Measurements from ENCODE around the gene RGS9. TPM values are rescaled to one million over a fixed set of nuclear protein-coding genes. Genes with fewer than 3 reads are reported as not detected.

RGS9 gene
- total and polyA plus RNA-seq, 2 experiments from 2014 or later = 12.8 to 29.6 TPM

DNA sequence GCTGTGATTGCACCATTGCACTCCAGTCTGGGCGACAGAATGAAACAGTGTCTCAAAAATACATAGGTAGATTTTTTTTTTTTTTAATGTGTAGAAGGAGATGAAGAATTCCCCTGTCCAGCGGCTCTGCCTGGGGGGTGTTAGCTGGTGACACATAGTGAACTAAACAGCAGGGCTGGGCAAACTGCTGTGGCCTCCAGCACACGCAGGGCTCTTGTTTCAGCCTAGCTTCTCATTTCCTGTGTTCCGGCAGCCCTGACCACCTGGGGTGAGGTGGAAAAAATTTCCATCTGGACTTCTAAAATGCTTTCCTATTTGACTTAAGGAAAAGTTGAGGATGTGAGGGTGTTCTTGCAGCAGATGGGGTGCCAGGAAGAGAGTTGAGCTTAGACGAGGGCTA lies 33.3 kb upstream of the RGS9 start (continued):
- no peak for TF ChIP-seq REST (IDR thresholded peaks at IDR 0.05; ENCODE audit: unreplicated experiment)

DNA sequence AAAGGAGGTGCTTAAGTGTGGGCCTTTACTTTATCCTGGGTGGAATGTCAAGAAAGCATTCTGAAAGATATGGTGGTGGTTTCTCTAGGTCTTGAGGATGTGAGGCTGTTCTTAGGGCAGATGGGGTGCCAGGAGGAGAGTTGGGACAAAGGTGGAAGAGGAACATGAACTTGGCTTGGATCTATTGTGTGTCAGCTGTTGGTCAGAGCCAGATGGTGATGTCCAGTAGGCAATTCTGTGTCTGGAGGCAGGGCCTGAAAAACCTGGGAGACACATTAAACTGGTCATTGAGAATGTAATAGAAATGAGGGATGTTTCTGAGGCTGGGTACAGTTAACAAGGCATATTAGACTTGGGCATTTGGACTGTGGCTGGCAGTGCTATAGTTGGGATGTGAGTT lies 32.6 kb upstream of the RGS9 start:
- H3K79me2 ChIP-seq (replicated peaks; ENCODE audit: insufficient read depth) = no peaks in the 10 kb centered on the region
- no peaks in the 10 kb centered on the region for H3K36me3 ChIP-seq (ENCODE audit: insufficient read depth)
- TF ChIP-seq ETS1 (IDR thresholded peaks at IDR 0.05) (no peak), CREB1 (CRISPR knock-in tag; IDR thresholded peaks at IDR 0.05; ENCODE audit: low read depth) (no peak), ZNF331 (CRISPR knock-in tag; IDR thresholded peaks at IDR 0.05; ENCODE audit: low read depth) (no peak), POLR2AphosphoS5 (IDR thresholded peaks at IDR 0.05; ENCODE audit: low read depth) (no peak), EZH2phosphoT487 (IDR thresholded peaks at IDR 0.05; ENCODE audit: unreplicated experiment) (no peak), NANOG (IDR thresholded peaks at IDR 0.05; ENCODE audit: borderline replicate concordance) (no peak), EZH2 (IDR thresholded peaks at IDR 0.05; ENCODE audit: low read depth, unreplicated experiment) (no peak), JUNB (IDR thresholded peaks at IDR 0.05; ENCODE audit: unreplicated experiment) (no peak), STAT1 (IDR thresholded peaks at IDR 0.05; ENCODE audit: unreplicated experiment) (no peak)
- TF ChIP-seq, protein P1, sequence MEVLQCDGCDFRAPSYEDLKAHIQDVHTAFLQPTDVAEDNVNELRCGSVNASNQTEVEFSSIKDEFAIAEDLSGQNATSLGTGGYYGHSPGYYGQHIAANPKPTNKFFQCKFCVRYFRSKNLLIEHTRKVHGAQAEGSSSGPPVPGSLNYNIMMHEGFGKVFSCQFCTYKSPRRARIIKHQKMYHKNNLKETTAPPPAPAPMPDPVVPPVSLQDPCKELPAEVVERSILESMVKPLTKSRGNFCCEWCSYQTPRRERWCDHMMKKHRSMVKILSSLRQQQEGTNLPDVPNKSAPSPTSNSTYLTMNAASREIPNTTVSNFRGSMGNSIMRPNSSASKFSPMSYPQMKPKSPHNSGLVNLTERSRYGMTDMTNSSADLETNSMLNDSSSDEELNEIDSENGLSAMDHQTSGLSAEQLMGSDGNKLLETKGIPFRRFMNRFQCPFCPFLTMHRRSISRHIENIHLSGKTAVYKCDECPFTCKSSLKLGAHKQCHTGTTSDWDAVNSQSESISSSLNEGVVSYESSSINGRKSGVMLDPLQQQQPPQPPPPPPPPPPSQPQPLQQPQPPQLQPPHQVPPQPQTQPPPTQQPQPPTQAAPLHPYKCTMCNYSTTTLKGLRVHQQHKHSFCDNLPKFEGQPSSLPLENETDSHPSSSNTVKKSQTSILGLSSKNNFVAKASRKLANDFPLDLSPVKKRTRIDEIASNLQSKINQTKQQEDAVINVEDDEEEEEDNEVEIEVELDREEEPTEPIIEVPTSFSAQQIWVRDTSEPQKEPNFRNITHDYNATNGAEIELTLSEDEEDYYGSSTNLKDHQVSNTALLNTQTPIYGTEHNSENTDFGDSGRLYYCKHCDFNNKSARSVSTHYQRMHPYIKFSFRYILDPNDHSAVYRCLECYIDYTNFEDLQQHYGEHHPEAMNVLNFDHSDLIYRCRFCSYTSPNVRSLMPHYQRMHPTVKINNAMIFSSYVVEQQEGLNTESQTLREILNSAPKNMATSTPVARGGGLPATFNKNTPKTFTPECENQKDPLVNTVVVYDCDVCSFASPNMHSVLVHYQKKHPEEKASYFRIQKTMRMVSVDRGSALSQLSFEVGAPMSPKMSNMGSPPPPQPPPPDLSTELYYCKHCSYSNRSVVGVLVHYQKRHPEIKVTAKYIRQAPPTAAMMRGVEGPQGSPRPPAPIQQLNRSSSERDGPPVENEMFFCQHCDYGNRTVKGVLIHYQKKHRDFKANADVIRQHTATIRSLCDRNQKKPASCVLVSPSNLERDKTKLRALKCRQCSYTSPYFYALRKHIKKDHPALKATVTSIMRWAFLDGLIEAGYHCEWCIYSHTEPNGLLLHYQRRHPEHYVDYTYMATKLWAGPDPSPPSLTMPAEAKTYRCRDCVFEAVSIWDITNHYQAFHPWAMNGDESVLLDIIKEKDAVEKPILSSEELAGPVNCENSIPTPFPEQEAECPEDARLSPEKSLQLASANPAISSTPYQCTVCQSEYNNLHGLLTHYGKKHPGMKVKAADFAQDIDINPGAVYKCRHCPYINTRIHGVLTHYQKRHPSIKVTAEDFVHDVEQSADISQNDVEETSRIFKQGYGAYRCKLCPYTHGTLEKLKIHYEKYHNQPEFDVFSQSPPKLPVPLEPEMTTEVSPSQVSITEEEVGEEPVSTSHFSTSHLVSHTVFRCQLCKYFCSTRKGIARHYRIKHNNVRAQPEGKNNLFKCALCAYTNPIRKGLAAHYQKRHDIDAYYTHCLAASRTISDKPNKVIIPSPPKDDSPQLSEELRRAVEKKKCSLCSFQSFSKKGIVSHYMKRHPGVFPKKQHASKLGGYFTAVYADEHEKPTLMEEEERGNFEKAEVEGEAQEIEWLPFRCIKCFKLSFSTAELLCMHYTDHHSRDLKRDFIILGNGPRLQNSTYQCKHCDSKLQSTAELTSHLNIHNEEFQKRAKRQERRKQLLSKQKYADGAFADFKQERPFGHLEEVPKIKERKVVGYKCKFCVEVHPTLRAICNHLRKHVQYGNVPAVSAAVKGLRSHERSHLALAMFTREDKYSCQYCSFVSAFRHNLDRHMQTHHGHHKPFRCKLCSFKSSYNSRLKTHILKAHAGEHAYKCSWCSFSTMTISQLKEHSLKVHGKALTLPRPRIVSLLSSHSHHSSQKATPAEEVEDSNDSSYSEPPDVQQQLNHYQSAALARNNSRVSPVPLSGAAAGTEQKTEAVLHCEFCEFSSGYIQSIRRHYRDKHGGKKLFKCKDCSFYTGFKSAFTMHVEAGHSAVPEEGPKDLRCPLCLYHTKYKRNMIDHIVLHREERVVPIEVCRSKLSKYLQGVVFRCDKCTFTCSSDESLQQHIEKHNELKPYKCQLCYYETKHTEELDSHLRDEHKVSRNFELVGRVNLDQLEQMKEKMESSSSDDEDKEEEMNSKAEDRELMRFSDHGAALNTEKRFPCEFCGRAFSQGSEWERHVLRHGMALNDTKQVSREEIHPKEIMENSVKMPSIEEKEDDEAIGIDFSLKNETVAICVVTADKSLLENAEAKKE (CRISPR knock-in tag; IDR thresholded peaks at IDR 0.05) = no peak
- no peak overlapping the region for H3K4me2 ChIP-seq
- H3K4me3 ChIP-seq = no peak overlapping the region
- H3K27me3 ChIP-seq (ENCODE audit: insufficient read depth) = no peaks in the 10 kb centered on the region
- H3K27ac ChIP-seq (ENCODE audit: low read depth) = no peak overlapping the region
- no peaks in the 10 kb centered on the region for H3F3A ChIP-seq (replicated peaks; ENCODE audit: low read depth)
- Mint-ChIP-seq H3K4me1 (peaks cover 12% of the 10 kb centered on the region), H3K27me3 (ENCODE audit: insufficient read depth, low read depth, poor library complexity) (peaks cover 10% of the 10 kb centered on the region), H3K9me3 (no peaks in the 10 kb centered on the region; the same call in 2 of the 3 replicates), H3K27ac (no peak overlapping the region), H3K4me3 (no peak overlapping the region), H3K36me3 (ENCODE audit: low read depth) (0 out of 3 replicates have a peak, but pooled peaks cover 3% of the 10 kb centered on the region)
- no peaks in the 10 kb centered on the region for H4K20me1 ChIP-seq (replicated peaks; ENCODE audit: insufficient read depth)
- H3K9me2 ChIP-seq (ENCODE audit: insufficient read depth) = no peaks in the 10 kb centered on the region
- H3K4me1 ChIP-seq (ENCODE audit: insufficient read depth) = no peaks in the 10 kb centered on the region
- H2AFZ ChIP-seq = no peak overlapping the region
- ATAC-seq = no peak
- no peak for DNase-seq (ENCODE audit: low spot score)
